Mammary epithelial cell (primary cell): ENCODE data around the gene UVRAG.
"Not testable (repeated sequence)": the region's sequence is repeated elsewhere in the genome, so short reads cannot be mapped to it uniquely, and the experiment has no call there.

Source experiments
- CTCF ChIP-seq, 2 donors: IDR thresholded peaks in 1 of 2; conservative IDR thresholded peaks in 1 of 2; 2 replicates each; pipeline ENCODE4 v1.5.1; 2011 to 2012; ENCODE audit warnings: inconsistent platforms in 2 of 2, low read length in 2 of 2, mild to moderate bottlenecking in 2 of 2, control low read depth in 1 of 2, low read depth in 1 of 2; ENCODE audit not compliant: insufficient read depth in 1 of 2; ENCODE audit errors: extremely low read depth in 1 of 2
- EZH2 ChIP-seq: IDR thresholded peaks from 2 replicates; pipeline ENCODE4 v1.6.1; 2012; ENCODE audit warnings: low read length, inconsistent platforms, borderline replicate concordance

- TF ChIP-seq CTCF (conservative IDR thresholded peaks at IDR 0.05 in 1 of 2, IDR thresholded peaks at IDR 0.05 in 1 of 2; ENCODE audit: extremely low read depth in 1 of 2, insufficient read depth in 1 of 2, low read depth in 1 of 2, low read length in 2 of 2); EZH2: not testable (repeated sequence)
Observed at GRCh38 chr11:75933736-75934135, 118.7 kb downstream of the UVRAG start.
